PFSK-1 (cell line): Measurements from ENCODE around the gene PHETA2.

Experiments used
- POLR2AphosphoS5 ChIP-seq: IDR thresholded peaks from 2 replicates; pipeline ENCODE4 v1.6.1; 2012; ENCODE audit warnings: low read depth, mild to moderate bottlenecking, control low read depth, low read length, moderate library complexity
- SIN3A ChIP-seq: IDR thresholded peaks from 2 replicates; pipeline ENCODE4 v1.6.1; 2012; ENCODE audit warnings: mild to moderate bottlenecking, low read length, moderate library complexity, borderline replicate concordance; ENCODE audit not compliant: insufficient read depth
- TF ChIP-seq, protein P1 (sequence below), 2 experiments: IDR thresholded peaks; 2 replicates each; pipeline versions ENCODE4 v1.6.1 to v1.8.0; 2011 to 2012; ENCODE audit warnings: low read depth in 2 of 2, low read length in 2 of 2, control low read depth in 1 of 2, inconsistent platforms in 1 of 2, mild to moderate bottlenecking in 1 of 2, moderate library complexity in 1 of 2; ENCODE audit not compliant: insufficient read depth in 1 of 2

- TF ChIP-seq SIN3A: no peak
- TF ChIP-seq, protein P1, sequence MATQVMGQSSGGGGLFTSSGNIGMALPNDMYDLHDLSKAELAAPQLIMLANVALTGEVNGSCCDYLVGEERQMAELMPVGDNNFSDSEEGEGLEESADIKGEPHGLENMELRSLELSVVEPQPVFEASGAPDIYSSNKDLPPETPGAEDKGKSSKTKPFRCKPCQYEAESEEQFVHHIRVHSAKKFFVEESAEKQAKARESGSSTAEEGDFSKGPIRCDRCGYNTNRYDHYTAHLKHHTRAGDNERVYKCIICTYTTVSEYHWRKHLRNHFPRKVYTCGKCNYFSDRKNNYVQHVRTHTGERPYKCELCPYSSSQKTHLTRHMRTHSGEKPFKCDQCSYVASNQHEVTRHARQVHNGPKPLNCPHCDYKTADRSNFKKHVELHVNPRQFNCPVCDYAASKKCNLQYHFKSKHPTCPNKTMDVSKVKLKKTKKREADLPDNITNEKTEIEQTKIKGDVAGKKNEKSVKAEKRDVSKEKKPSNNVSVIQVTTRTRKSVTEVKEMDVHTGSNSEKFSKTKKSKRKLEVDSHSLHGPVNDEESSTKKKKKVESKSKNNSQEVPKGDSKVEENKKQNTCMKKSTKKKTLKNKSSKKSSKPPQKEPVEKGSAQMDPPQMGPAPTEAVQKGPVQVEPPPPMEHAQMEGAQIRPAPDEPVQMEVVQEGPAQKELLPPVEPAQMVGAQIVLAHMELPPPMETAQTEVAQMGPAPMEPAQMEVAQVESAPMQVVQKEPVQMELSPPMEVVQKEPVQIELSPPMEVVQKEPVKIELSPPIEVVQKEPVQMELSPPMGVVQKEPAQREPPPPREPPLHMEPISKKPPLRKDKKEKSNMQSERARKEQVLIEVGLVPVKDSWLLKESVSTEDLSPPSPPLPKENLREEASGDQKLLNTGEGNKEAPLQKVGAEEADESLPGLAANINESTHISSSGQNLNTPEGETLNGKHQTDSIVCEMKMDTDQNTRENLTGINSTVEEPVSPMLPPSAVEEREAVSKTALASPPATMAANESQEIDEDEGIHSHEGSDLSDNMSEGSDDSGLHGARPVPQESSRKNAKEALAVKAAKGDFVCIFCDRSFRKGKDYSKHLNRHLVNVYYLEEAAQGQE (IDR thresholded peaks at IDR 0.05; ENCODE audit: insufficient read depth in 1 of 2, low read depth in 2 of 2, low read length in 2 of 2): no peak
- TF ChIP-seq POLR2AphosphoS5: no peak
These were observed 2.9 kb downstream of the PHETA2 start for GRCh38 chr22:42076764-42077485.
